UCSD-AML1 (cell line): ENCODE results near the gene ATP6V0A1.

ENCODE experiments used
- DNase-seq: peaks from one replicate; lab custom pipeline; 2025; ENCODE audit not compliant: unreplicated experiment; lab: John Stamatoyannopoulos, UW

Gene ATP6V0A1

GRCh38 chr17:42555961-42556617 lies 97.4 kb downstream of the ATP6V0A1 start:
- DNase-seq = peak; percentile 24

DNA sequence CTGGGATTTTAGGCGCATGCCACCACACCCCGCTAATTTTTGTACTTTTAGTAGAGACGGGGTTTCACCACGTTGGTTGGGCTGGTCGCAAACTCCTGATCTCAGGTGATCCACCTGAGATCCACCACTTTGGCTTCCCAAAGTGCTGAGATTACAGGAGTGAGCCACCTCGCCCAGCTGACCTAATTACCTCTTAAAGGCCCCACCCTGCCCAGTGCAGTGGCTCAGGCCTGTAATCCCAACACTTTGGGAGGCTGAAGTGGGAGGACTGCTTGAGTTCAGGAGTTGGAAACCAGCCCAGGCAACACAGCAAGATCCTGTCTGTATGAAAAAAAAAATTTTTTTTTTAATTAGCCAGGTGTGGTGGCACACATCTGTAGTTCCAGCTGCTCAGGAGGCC lies 100.4 kb downstream of the ATP6V0A1 start:
- no peak for DNase-seq

- no peak for DNase-seq
Observed at GRCh38 chr17:42560246-42560645, 101.6 kb downstream of the ATP6V0A1 start.

DNA sequence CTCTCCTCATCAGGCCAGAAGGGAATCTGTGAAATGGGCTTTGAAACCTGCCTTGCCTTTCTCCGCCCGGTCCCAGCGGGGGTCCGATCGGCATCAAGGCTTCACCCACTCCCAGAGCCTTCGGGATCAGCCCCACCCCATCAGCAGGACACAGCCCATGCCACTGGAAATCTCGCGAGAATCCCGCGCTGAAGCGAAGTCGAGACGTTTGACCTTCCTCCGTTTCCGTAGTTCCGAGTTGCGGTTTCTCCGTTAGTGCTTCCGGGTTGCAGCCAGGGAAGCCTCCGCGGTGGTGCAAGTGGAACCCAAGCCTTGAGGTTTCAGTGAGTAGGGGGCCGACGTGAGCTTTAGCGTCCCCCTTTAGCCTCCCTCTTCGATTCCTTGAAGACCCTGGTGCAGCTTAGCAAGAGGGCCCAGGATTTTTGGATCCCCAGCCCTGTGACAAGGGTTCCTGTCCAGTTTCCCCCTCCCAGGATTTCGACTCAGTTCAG lies 103.3 kb downstream of the ATP6V0A1 start, which contains the start of gene COASY:
Gene COASY (plus strand): TSS at position 252 of the 491 bp plus-strand sequence. CDS start 475 bp downstream, outside the sequence.
- peak; percentile 92 for DNase-seq

GRCh38 chr17:42562388-42563142 lies 103.9 kb downstream of the ATP6V0A1 start:
- no peak for DNase-seq

- DNase-seq = no peak
Observed at GRCh38 chr17:42563143-42563509, 104.4 kb downstream of the ATP6V0A1 start.

GRCh38 chr17:42563543-42563942 lies 104.9 kb downstream of the ATP6V0A1 start:
- no peak for DNase-seq

GRCh38 chr17:42563950-42564349 lies 105.3 kb downstream of the ATP6V0A1 start:
- DNase-seq = no peak

GRCh38 chr17:42564815-42565522 lies 106.3 kb downstream of the ATP6V0A1 start:
- DNase-seq = no peak

DNA sequence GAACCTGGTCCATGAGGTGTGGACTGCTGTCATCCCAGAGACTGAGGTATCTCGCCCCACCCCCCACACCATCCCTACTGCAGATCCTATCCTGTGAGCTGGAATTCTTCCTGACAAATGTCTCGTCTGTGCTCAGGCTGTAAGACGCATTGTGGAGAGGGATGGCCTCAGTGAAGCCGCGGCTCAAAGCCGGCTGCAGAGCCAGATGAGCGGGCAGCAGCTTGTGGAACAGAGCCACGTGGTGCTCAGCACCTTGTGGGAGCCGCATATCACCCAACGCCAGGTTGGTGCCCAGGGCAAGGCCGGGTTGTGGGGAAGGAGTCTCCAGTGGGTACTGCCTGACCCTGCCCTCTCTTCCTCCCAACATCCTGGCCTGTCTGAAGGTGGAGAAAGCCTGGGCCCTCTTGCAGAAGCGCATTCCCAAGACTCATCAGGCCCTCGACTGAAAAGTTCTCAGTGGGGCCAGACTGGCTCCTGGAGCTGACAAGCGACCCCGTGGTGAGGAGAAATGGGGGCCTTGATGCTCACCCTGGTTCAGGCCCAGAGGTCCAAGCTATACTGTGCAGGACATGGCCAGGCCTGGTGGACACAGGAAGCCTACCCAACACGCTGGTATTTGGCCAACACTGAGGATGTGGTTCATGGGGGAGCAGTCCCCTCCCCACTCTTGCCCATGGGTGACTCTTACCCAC lies 107.0 kb downstream of the ATP6V0A1 start:
- DNase-seq = no peak

DNA sequence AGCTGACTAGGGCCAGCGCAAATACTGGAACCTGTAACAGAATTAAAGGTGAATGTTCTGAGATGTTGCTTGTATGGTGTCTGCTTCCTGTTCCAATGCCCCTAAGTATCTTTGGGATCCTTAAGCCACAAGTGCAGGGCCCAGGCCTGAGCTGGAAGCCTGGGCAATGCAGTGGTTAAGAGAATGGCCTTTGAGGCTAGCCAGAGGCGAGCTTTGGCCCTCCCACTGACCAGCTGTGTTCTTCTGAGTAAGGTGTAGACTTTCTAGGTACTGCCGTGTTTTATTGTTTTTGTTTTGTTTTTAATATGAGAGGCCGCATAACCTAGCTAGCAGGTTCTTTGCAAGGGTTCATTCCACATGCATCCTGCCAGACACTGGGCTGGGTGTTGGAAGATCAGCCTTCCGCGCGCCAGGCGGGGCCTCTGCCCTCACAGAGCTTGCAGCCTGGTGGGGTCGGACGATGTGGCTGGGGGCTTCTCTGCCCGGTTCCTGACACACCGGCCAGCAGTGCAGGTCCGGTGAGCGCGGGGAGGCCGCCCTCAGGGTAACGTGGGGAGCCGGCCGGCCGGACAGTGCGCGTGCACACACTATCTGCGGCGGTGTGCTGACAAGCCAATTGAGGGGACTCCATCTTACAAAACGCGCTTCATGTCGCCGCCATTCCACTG lies 107.7 kb downstream of the ATP6V0A1 start:
- DNase-seq = no peak

DNA sequence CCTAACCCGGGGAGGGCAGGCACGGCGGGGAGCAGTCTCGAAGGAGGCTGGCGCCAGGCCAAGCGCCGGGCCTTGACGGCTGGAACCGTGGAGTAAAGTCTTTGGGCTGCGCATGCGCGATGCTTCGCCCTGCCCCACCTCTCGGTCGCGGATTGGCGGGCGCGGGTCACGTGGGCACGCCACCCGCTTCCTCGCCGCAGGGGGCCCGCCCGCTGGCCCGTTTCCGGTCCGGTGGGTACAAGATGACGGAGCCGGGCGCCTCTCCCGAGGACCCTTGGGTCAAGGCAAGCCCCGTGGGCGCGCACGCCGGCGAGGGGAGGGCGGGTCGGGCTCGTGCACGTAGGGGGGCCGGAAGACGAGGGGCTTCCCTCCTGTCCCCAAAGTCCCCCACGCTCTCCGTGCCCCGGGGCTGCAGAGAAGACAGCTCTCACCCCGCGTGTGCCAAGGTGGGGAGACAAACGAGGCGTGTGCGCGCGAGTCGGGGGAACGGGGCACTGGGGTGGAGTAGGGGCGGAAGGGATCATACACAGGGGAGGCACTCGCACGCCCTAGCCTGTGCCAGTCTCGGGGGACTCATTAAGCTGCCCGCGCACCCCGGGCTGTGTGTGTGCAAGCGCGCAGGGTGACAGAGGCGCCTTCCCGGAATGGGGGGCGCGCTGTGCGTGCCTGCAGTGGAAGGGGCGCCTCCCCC lies 108.3 kb downstream of the ATP6V0A1 start, which contains the start of gene MLX:
Gene MLX (plus strand): TSS at position 218 of the 691 bp plus-strand sequence. CDS start 25 bp downstream, at position 243.
- peak; percentile 94 for DNase-seq

- DNase-seq = no peak
Observed at GRCh38 chr17:42568341-42569111, 109.8 kb downstream of the ATP6V0A1 start.

DNA sequence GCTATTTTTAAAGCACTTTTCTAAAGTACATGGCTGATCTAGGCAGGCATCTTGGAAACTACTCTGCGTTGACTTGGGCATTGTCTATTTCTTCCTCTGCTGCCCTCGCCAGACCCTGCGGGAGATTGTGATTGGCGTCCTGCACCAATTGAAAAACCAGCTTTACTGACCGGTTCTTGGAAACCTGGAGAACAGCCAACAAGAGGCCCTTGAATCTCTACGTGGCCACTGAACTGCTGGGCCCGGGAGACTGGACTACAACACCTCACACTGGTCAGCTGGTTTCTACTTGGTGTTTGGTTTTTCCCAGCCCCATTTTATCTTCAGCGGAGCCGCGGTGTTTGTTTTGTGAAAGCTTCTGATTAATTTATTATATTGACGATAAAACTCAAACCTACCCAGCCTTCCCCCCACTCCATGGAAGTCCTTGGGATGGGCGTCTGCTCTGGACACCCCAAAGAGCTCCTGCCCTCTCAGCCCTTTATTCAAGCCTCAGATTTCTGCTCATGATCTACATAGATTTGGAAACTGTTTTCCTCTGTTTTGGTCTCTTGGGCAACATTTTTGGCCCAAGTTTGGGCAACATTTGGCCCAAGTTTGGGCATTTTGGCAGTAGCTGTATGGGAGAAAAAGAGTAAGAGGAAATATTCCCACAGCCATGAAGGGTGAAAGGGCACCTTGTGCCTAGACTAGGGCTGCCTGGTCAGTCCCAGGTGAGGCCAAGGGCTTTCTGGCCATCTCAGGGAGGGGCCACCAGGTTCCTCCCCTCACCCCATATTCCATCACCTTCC lies 113.0 kb downstream of the ATP6V0A1 start:
- DNase-seq = no peak
